Adrenal gland (tissue), 5 donors: ENCODE data around the gene PNN.

Experiments
- CTCF ChIP-seq, 6 experiments: fragments of 450-650 bp in 4 of 6; fragments of 200-600 bp in 2 of 6; sonication (generic) in 1 of 6; IDR thresholded peaks; 1 replicate in 5 of 6; 2 replicates in 1 of 6; pipeline versions ENCODE4 v1.5.1 to v1.8.0; 2016 to 2021; ENCODE audit warnings: antibody characterized with exemption in 6 of 6, mild to moderate bottlenecking in 2 of 6, moderate library complexity in 1 of 6
- POLR2A ChIP-seq, 2 donors: fragments of 450-650 bp; IDR thresholded peaks; one replicate each; pipeline ENCODE4 v1.6.1; 2017; ENCODE audit warnings: antibody characterized with exemption in 2 of 2, mild to moderate bottlenecking in 2 of 2, moderate library complexity in 1 of 2
- donor health status: DM: no; HTN: no; CAD: no.

GRCh38 chr14:39174560-39175444 is at the start of gene PNN:
- TF ChIP-seq CTCF (IDR thresholded peaks at IDR 0.05) (peak in 2 of 6 experiments; percentile 7 to 21), POLR2A (IDR thresholded peaks at IDR 0.05) (peak; percentile 91 to 98)
